ENCODE results near the gene UNC5CL.
A peak's percentile ranks its signal among the peaks of the same experiment; 100 is the strongest.

UNC5CL gene

DNA sequence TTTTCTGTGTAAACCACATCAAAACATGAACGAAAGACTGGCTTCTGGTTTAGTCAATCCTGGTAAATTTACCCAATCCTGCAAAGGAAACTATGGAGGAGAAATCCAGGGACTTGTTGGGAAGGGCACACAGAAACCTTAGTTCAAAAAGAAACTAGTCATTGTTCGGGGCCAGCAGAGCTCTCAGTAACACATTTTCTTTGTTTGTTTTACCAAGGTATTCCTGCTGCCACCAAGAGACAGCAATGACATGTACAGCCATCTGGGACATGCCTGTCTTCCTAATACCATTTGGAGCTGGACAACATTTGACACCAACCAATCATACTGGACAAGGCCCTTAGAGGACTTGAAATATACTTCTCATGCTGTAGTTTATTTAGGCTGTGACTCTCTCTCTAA, 24.9 kb upstream of the UNC5CL start:
- DNase-seq = no peak

GRCh38 chr6:41062056-41062455, 23.0 kb upstream of the UNC5CL start:
- no peak for DNase-seq

- no peak for DNase-seq
Measured at GRCh38 chr6:41061196-41061726, 22.2 kb upstream of the UNC5CL start.

DNA sequence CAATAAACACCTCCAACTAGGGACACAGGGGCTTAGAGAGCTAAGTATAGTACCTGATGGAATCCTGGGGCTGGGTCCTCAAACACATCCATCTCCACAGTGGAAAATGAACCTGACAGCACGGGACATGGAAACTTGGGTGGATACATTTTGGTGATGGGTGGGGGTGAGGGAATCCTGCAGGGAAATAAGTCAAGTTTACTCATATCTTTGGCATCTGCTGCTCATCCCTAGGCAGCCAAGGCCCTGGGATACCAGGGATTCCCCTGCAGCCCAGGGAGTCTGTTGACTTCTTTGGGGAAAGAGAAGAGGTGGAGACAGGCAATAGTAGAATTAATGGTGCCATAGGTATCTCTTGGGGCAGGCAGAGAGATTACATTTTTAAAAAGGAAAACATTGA, 20.5 kb upstream of the UNC5CL start:
- DNase-seq = peak; percentile 36

- no peak for DNase-seq
Measured at GRCh38 chr6:41058783-41059181, 19.8 kb upstream of the UNC5CL start.

DNA sequence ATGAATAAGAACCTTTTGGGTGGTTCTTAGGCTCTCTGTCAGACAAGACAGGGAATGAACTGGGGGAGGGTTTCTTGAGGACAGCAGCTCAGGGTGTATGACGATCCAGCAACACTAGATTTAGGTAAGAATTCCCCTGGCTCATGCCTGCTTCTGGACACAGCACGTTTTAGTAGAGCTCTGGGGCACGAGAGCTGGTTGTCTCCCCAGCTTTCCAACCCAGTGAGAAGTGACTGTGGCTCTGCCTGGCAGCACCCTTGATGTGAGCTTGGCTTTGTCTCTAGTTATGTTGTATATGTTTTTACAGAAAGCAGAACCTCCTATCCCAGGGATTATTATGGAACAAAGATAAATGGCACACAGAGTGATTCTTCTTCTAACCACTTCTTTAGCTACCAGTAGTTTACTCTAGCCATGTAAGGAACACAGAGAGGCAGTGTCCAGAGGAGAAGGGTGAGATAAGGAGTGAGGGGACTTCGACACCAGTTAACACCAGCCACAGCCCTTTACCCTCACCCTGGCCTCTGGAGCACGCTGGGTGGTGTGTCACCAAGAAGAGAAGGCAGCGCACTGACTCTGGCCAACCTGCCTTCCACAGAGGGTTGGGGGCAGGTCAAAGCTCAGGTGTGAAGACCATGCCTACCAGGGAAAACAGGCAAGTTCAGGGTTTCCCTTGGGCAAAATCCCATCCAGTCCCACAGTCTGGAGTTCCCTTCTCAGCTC, 17.9 kb upstream of the UNC5CL start:
- no peak for DNase-seq

- DNase-seq = no peak
Measured at GRCh38 chr6:41055149-41055548, 16.1 kb upstream of the UNC5CL start.

DNA sequence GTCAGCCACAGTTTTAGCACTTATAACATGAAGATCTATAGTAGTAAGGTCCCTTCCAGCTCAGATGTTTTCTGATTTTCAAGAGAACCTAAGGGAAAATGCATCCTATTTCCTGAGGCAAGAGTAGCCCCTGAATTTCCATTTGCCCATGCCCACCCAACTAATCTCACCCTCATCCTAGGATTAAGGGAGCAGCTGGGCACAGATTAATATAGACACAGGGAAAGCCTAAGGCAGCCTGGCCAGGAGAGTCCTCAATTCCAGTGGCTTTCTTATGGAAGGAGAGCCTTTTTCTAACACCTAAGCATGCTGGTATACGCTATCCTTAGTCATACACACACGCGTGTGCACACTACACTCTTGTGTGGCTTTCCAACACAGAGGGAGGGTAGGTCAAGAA, 15.5 kb upstream of the UNC5CL start:
- no peak for DNase-seq

DNA sequence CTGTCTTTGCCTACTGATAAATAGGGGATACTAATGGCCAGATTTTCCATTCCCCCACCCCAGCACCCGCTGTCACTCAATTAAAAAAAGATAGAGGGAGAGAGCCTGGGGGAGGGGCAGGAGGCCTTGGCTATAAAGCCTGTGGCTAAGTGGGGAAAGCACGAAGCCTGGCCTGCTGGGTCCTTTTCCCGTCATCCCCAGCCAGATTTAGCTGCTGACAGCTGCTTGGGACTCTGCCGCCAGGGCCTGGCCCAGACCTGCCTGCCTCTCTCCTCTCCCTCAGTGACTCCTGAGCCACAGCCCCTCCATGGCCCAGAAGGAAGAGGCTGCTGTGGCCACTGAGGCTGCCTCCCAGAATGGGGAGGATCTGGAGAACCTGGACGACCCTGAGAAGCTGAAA, 14.0 kb upstream of the UNC5CL start, which contains the start of gene APOBEC2:
Gene APOBEC2 (plus strand): TSS at position 162 of the 400 bp plus-strand sequence. CDS start 146 bp downstream, at position 308.
- no peak for DNase-seq

- no peak for DNase-seq
Measured at GRCh38 chr6:41051873-41052272, 12.9 kb upstream of the UNC5CL start.

- no peak for DNase-seq
Measured at GRCh38 chr6:41050536-41050935, 11.5 kb upstream of the UNC5CL start.

DNA sequence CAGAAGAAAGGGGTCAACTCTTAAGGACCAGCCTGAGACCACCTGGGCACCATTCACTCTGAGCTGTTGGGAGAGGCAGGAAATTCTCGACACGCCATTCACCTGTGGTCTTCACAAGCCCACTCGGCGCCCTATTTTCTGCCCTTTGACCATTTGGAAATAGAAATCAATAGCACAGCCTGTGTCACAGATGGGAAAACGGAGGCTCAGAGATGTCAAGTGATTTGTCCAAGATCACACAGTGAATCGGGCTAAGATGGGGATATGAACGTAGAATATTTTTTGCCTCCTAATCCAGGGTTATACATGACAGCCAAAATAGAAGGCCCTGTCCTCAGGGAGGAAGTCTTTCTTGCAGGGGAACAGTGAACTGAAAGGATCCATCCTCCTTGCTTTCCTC, 10.9 kb upstream of the UNC5CL start:
- DNase-seq = no peak

- DNase-seq = no peak
Measured at GRCh38 chr6:41049521-41049920, 10.5 kb upstream of the UNC5CL start.

GRCh38 chr6:41047745-41048732, 9.0 kb upstream of the UNC5CL start:
- DNase-seq = no peak

DNA sequence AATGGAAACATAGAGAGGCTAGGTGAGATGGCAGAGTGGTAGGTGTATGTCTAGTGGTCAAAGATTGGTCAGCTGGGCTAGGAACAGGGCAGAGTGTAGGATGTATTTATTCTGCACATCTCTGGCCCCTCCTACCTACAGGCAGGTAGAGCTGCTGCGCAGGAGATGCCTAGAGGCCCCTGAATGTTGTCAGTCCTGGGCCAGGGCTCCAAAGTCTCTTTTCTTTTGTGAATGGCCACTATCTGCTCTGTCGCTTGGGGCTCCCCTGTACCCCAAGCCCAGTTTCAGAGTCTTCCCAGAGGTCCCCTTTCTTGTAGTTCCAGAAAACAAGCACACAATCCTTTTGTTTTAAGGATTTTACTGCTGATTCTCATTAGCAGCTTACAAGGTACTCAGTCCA, 8.3 kb upstream of the UNC5CL start:
- no peak for DNase-seq

DNA sequence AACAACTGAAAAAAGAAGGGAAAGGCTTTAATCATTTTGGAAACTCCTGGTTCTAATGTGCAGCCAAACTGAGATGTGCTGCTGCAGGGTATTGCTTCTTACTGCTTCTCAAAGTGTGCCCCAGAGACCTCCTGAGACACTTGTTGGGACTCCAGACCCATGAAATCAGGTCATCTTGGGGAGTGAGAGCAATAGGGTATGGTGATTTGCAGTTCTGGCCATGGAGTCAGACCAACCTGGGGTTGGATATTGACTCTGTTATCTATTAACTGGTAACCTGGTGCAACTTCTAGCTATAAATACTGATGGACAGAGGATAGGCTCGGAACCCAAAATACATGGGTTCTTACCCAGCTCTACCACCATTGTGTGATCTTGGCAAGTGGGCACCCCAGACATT, 7.1 kb upstream of the UNC5CL start:
- DNase-seq = no peak

DNA sequence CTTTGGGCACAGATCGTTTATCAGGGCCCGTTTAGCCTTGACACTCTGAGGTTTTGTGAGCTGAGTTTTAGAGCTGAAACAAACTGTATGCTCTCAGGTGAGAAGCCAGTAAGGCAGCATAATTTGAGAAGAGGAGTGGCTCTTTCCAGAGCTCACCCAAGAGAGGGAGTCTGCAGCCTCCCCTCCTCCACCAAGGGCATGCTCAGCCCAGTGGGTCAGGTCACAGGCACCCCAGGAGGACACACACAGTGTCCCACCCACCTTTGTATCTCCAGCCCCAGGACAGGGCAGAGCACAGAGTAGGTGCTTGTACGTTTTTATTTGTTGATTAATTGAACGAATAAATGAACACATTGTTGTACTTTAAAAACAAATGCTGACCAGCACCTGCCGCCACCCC, 6.6 kb upstream of the UNC5CL start:
- no peak for DNase-seq

GRCh38 chr6:41043151-41043550, 4.1 kb upstream of the UNC5CL start:
- DNase-seq = no peak

- no peak for DNase-seq
Measured at GRCh38 chr6:41042226-41043055, 3.4 kb upstream of the UNC5CL start, which contains the start of gene TSPO2. Gene TSPO2, plus strand, starts transcription at chr6:41042467. Its CDS starts 519 bp downstream, at chr6:41042986.

GRCh38 chr6:41040940-41041536, 2.0 kb upstream of the UNC5CL start:
- DNase-seq = no peak

- DNase-seq = no peak
Measured at GRCh38 chr6:41040101-41040939, 1.3 kb upstream of the UNC5CL start.
